Type B pancreatic cell (in vitro differentiated cells): ENCODE data around the gene PLPPR1. TPM values are rescaled to one million over a fixed set of nuclear protein-coding genes. Genes with fewer than 3 reads are reported as not detected.

Source experiments
- DNase-seq: peaks from one replicate; pipeline ENCODE4 v3.0.0; 2021; ENCODE audit warnings: mixed read lengths; ENCODE audit not compliant: unreplicated experiment; ENCODE audit errors: extremely low spot score
- H3K27ac Mint-ChIP-seq: 2 replicates; pipeline ENCODE4 v1.8.0; 2021; ENCODE audit warnings: mild to moderate bottlenecking, mixed read lengths
- H3K27me3 Mint-ChIP-seq: 2 replicates; pipeline ENCODE4 v1.8.0; 2021; ENCODE audit warnings: mixed read lengths
- H3K36me3 Mint-ChIP-seq: 2 replicates; pipeline ENCODE4 v1.8.0; 2021; ENCODE audit warnings: mixed read lengths
- H3K4me1 Mint-ChIP-seq: one replicate; pipeline ENCODE4 v1.8.0; 2021; ENCODE audit warnings: mixed read lengths; ENCODE audit not compliant: unreplicated experiment
- H3K4me3 Mint-ChIP-seq: 2 replicates; pipeline ENCODE4 v1.8.0; 2021; ENCODE audit warnings: mild to moderate bottlenecking, mixed read lengths
- H3K9me3 Mint-ChIP-seq: 2 replicates; pipeline ENCODE4 v1.8.0; 2021; ENCODE audit warnings: mixed read lengths
- total RNA-seq: library from RNA; stranded (reverse); gene quantifications from 2 replicates; pipeline ENCODE4 v1.2.1, GENCODE V29; 2021; ENCODE audit warnings: low replicate concordance
- TF ChIP-seq, protein P1 (sequence below): fragments of 200-600 bp; sonication (generic); conservative IDR thresholded peaks from 2 replicates; pipeline ENCODE4 v1.5.0; 2021; ENCODE audit warnings: antibody characterized with exemption, mild to moderate bottlenecking

Gene PLPPR1
- total RNA-seq, 1 donor from 2014 or later: 3.2 TPM

GRCh38 chr9:101225271-101225670, 196.7 kb downstream of the PLPPR1 start:
- H3K27me3 Mint-ChIP-seq: peaks cover 7% of the 10 kb centered on the region
- H3K4me3 Mint-ChIP-seq: no peak overlapping the region
- H3K9me3 Mint-ChIP-seq: no peaks in the 10 kb centered on the region
- TF ChIP-seq, protein P1, sequence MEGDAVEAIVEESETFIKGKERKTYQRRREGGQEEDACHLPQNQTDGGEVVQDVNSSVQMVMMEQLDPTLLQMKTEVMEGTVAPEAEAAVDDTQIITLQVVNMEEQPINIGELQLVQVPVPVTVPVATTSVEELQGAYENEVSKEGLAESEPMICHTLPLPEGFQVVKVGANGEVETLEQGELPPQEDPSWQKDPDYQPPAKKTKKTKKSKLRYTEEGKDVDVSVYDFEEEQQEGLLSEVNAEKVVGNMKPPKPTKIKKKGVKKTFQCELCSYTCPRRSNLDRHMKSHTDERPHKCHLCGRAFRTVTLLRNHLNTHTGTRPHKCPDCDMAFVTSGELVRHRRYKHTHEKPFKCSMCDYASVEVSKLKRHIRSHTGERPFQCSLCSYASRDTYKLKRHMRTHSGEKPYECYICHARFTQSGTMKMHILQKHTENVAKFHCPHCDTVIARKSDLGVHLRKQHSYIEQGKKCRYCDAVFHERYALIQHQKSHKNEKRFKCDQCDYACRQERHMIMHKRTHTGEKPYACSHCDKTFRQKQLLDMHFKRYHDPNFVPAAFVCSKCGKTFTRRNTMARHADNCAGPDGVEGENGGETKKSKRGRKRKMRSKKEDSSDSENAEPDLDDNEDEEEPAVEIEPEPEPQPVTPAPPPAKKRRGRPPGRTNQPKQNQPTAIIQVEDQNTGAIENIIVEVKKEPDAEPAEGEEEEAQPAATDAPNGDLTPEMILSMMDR: no peak
- H3K36me3 Mint-ChIP-seq: no peaks in the 10 kb centered on the region
- no peaks in the 10 kb centered on the region for H3K4me1 Mint-ChIP-seq
- no peak overlapping the region for H3K27ac Mint-ChIP-seq
- DNase-seq: no peak

- H3K4me1 Mint-ChIP-seq: no peaks in the 10 kb centered on the region
- H3K27ac Mint-ChIP-seq: no peak overlapping the region
- no peak for DNase-seq
- H3K9me3 Mint-ChIP-seq: no peaks in the 10 kb centered on the region
- H3K36me3 Mint-ChIP-seq: no peaks in the 10 kb centered on the region
- H3K4me3 Mint-ChIP-seq: no peak overlapping the region
- peaks cover 6% of the 10 kb centered on the region for H3K27me3 Mint-ChIP-seq
- TF ChIP-seq, protein P1: no peak
Observed at GRCh38 chr9:101226161-101226560, 197.6 kb downstream of the PLPPR1 start.

DNA sequence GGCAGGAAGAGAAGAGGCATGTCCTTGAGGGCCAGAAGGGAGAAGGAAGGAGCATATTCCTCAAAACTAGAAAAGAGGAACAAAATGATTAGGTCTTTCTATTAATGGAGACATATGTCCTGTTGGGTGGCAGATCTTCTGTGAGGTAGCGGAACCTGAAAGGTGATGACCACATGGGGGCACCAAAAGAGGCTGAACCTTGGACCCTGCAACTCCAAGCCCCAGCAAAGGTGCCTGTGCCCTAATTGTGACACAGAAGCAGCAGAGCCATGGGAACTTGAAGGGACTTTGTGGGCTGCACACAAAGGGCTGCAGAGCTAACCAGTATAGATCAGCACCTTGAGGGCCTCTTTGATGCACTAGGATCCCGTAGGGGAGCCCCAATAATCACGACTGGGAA, 198.3 kb downstream of the PLPPR1 start:
- Mint-ChIP-seq H3K4me3 (no peak overlapping the region), H3K4me1 (no peaks in the 10 kb centered on the region), H3K27me3 (peaks cover 7% of the 10 kb centered on the region), H3K36me3 (no peaks in the 10 kb centered on the region), H3K9me3 (no peaks in the 10 kb centered on the region), H3K27ac (no peak overlapping the region)
- TF ChIP-seq, protein P1: no peak
- no peak for DNase-seq

DNA sequence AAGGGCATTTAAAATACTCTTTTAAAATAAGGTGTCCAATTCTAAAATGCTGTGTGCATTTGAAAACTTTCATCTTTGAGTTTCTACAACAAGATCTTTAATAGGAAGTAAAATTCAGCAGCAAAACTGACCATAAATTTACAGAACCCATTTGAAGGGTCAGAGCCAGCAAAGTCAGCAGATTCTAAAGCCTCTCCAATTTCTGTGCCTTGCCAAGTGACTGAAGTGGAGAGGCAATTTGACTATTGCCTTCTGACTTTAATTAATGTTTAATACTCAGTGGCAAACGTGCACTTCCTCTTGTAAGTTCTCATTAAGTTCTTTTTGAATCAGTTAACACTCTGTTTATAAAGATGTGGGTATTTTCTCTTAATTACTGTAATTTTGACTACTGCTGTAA, 201.1 kb downstream of the PLPPR1 start:
- Mint-ChIP-seq H3K4me1 (no peaks in the 10 kb centered on the region), H3K27me3 (peaks cover 7% of the 10 kb centered on the region), H3K4me3 (no peak overlapping the region), H3K36me3 (no peaks in the 10 kb centered on the region), H3K9me3 (no peaks in the 10 kb centered on the region), H3K27ac (no peak overlapping the region)
- no peak for DNase-seq
- TF ChIP-seq, protein P1: no peak

GRCh38 chr9:101232405-101232977, 204.0 kb downstream of the PLPPR1 start:
- H3K27ac Mint-ChIP-seq: no peak overlapping the region
- TF ChIP-seq, protein P1: no peak
- H3K27me3 Mint-ChIP-seq: peaks cover 14% of the 10 kb centered on the region
- H3K9me3 Mint-ChIP-seq: no peaks in the 10 kb centered on the region
- no peak for DNase-seq
- H3K4me3 Mint-ChIP-seq: no peak overlapping the region
- H3K4me1 Mint-ChIP-seq: no peaks in the 10 kb centered on the region
- no peaks in the 10 kb centered on the region for H3K36me3 Mint-ChIP-seq
